NB4 (cell line): ENCODE data around the gene KIF1C.

Source experiments
- DNase-seq: peaks from one replicate; pipeline ENCODE4 v3.0.0; 2010; ENCODE audit warnings: low read depth
- H3K4me3 ChIP-seq: one replicate; pipeline ENCODE4 v1.5.1; 2011; ENCODE audit warnings: mild to moderate bottlenecking, low read depth, low read length, moderate library complexity
- CTCF ChIP-seq: IDR thresholded peaks from one replicate; pipeline ENCODE4 v1.5.1; 2012; ENCODE audit warnings: low read depth, low read length
- MYC ChIP-seq: IDR thresholded peaks from 2 replicates; pipeline ENCODE4 v1.6.1; 2011; ENCODE audit warnings: low read depth, low read length
- POLR2A ChIP-seq: IDR thresholded peaks from 2 replicates; pipeline ENCODE4 v1.6.1; 2011; ENCODE audit warnings: mild to moderate bottlenecking; ENCODE audit not compliant: insufficient read length; ENCODE audit errors: extremely low read depth
- TF ChIP-seq, protein P1 (sequence below): IDR thresholded peaks from 2 replicates; pipeline ENCODE4 v1.6.1; 2011; ENCODE audit warnings: low read depth, low read length

Gene KIF1C

DNA sequence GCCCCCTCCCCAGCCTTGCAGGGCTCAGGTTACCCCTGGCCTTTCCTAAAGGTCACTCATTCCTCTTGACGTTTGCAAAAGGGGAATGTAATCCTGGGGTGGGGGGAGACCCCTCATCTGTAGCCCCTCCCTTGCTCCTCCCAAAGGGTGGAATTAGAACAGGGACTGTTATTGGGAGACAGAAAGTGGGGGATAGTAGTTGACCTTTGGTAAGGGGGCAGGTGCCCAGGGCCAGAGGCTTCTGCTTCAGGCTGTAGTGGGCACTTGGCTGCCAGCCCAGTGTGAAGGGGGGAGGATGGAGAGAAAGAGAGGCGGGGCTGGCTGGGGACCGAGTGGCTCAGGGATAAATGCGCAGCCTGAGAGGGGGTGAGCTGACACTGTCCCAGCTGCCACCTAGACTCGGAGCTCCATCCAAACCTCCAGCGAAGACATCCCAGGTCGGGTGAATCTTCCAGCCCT lies 47.0 kb upstream of the KIF1C start, which contains the start of gene ENO3:
ENO3 (plus strand) TSS at position 374 of the 459 bp plus-strand sequence. CDS start 711 bp downstream, outside the sequence.
- no peak for TF ChIP-seq POLR2A
- TF ChIP-seq CTCF: no peak
- no peak for DNase-seq
- H3K4me3 ChIP-seq: peak within 1 kb of the TSS; percentile 53

GRCh38 chr17:4951486-4951885 lies 46.3 kb upstream of the KIF1C start:
- no peak for TF ChIP-seq POLR2A
- DNase-seq: no peak
- no peak overlapping the region for H3K4me3 ChIP-seq

GRCh38 chr17:4953451-4953961 lies 44.2 kb upstream of the KIF1C start:
- no peak for TF ChIP-seq POLR2A
- TF ChIP-seq MYC: no peak
- no peak for TF ChIP-seq CTCF
- TF ChIP-seq, protein P1, sequence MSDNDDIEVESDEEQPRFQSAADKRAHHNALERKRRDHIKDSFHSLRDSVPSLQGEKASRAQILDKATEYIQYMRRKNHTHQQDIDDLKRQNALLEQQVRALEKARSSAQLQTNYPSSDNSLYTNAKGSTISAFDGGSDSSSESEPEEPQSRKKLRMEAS: no peak
- no peak overlapping the region for H3K4me3 ChIP-seq
- no peak for DNase-seq

GRCh38 chr17:4955091-4955490 lies 42.7 kb upstream of the KIF1C start:
- H3K4me3 ChIP-seq: no peak overlapping the region
- no peak for DNase-seq
- TF ChIP-seq, protein P1: no peak
- TF ChIP-seq CTCF (no peak), POLR2A (no peak), MYC (no peak)

- TF ChIP-seq, protein P1: no peak
- TF ChIP-seq MYC (no peak), POLR2A (no peak), CTCF (no peak)
- DNase-seq: no peak
- no peak overlapping the region for H3K4me3 ChIP-seq
Measured at GRCh38 chr17:4956493-4957061, 41.2 kb upstream of the KIF1C start.

DNA sequence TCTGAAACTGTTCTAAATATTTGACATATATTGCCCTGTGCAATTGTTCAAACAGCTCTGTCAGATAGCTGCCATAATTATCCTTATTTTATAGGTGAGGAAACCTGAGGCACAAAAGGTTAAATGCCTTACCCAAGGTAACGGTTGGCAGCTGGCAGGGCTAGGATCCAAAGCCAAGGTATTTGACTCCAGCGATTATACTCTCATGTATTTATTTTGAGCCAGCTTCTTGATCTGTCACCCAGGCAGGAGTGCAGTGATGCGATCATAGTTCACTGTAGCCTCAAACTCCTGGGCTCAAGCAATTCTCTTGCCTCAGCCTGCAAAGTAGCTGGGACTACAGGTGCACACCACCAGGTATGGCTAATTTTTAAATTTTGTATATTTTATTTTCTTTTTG lies 39.6 kb upstream of the KIF1C start:
- TF ChIP-seq MYC (no peak), POLR2A (no peak), CTCF (no peak)
- TF ChIP-seq, protein P1: no peak
- DNase-seq: no peak
- H3K4me3 ChIP-seq: no peak overlapping the region
